Colonic mucosa (tissue), 4 donors: ENCODE data around the gene TCF4. TPM values are rescaled to one million over a fixed set of nuclear protein-coding genes. Genes with fewer than 3 reads are reported as not detected.

Experiments
- DNase-seq: peaks from one replicate; pipeline ENCODE4 v3.0.0-alpha.2; 2020
- H3K27ac ChIP-seq: fragments of 200-600 bp; one replicate; pipeline ENCODE4 v1.8.0; 2021
- H3K27me3 ChIP-seq: fragments of 200-600 bp; one replicate; pipeline ENCODE4 v1.8.0; 2021
- H3K36me3 ChIP-seq: fragments of 200-600 bp; one replicate; pipeline ENCODE4 v1.8.0; 2021
- H3K4me1 ChIP-seq: fragments of 200-600 bp; one replicate; pipeline ENCODE4 v1.8.0; 2021; ENCODE audit warnings: mild to moderate bottlenecking
- H3K4me3 ChIP-seq: fragments of 200-600 bp; one replicate; pipeline ENCODE4 v1.8.0; 2021
- H3K9ac ChIP-seq, 2 donors: one replicate each; pipeline ENCODE4 v1.7.0; 2013; ENCODE audit warnings: control low read depth in 2 of 2, low read depth in 2 of 2, low read length in 2 of 2
- H3K9me3 ChIP-seq: fragments of 200-600 bp; one replicate; pipeline ENCODE4 v1.8.0; 2021
- intact Hi-C: fragments of 100-400 bp; cut with DNase I; formaldehyde crosslinking; loops from one replicate; pipeline ENCODE4 v1.14.1; 2022
- total RNA-seq, 2 donors: library from RNA; stranded (reverse); fragmentation: NEBNext Ultra II Directional in 1 of 2; extraction: Animal tissue kit (Norgen Biotek cat#: 25700) in 1 of 2; gene quantifications; one replicate each; pipeline ENCODE4 v1.2.1, GENCODE V29; 2021
- TF ChIP-seq, protein P1 (sequence below): fragments of 200-600 bp; IDR thresholded peaks from one replicate; pipeline ENCODE4 v1.8.0; 2022; ENCODE audit warnings: antibody characterized with exemption, mild to moderate bottlenecking
- donor health status: healthy.
- donor health status: DM: no; HTN: no; CAD: no.
- donor health status: DM: no; HTN: no; CAD: no.

TCF4 gene
- total RNA-seq, 2 donors from 2014 or later, result 9.8 to 29.0 TPM

GRCh38 chr18:55453186-55453585 is 134.8 kb downstream of the TCF4 start:
- Histone ChIP-seq H3K27me3 (no peaks in the 10 kb centered on the region), H3K36me3 (no peaks in the 10 kb centered on the region), H3K9me3 (no peaks in the 10 kb centered on the region), H3K4me3 (no peak overlapping the region), H3K9ac (no peak overlapping the region), H3K4me1 (no peaks in the 10 kb centered on the region), H3K27ac (no peak overlapping the region)
- TF ChIP-seq, protein P1, sequence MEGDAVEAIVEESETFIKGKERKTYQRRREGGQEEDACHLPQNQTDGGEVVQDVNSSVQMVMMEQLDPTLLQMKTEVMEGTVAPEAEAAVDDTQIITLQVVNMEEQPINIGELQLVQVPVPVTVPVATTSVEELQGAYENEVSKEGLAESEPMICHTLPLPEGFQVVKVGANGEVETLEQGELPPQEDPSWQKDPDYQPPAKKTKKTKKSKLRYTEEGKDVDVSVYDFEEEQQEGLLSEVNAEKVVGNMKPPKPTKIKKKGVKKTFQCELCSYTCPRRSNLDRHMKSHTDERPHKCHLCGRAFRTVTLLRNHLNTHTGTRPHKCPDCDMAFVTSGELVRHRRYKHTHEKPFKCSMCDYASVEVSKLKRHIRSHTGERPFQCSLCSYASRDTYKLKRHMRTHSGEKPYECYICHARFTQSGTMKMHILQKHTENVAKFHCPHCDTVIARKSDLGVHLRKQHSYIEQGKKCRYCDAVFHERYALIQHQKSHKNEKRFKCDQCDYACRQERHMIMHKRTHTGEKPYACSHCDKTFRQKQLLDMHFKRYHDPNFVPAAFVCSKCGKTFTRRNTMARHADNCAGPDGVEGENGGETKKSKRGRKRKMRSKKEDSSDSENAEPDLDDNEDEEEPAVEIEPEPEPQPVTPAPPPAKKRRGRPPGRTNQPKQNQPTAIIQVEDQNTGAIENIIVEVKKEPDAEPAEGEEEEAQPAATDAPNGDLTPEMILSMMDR, result no peak
- no peak for DNase-seq
- intact Hi-C loops, result no loop called here

DNA sequence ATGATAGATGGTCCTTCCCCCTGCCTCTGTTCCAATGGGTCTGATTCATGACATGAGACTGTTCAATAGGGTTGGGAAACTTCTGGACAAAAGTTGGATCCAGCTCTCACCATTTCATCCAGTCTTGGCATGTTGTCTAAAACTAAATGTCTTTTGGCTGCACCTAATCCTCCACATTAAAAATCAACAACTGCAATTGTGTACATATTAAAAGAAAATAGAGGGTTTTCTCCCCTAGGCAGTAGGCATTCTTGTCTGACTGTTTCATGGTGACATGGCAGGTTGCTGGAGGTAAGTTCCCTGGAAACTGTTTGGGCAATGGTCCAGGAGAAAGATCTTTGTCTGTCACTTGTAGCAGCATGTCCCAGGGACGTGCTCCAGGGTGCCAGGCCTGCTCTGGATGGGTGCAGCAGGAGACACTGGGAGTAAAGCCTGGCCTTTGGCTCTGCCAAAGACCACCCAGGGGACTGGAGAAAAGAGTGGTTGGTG is 135.8 kb downstream of the TCF4 start:
- Histone ChIP-seq H3K36me3 (no peaks in the 10 kb centered on the region), H3K9me3 (no peaks in the 10 kb centered on the region), H3K27ac (no peak overlapping the region), H3K27me3 (no peaks in the 10 kb centered on the region), H3K4me1 (no peaks in the 10 kb centered on the region), H3K4me3 (no peak overlapping the region), H3K9ac (no peak overlapping the region)
- DNase-seq, result no peak
- intact Hi-C loops, result no loop called here
- TF ChIP-seq, protein P1, result no peak

DNA sequence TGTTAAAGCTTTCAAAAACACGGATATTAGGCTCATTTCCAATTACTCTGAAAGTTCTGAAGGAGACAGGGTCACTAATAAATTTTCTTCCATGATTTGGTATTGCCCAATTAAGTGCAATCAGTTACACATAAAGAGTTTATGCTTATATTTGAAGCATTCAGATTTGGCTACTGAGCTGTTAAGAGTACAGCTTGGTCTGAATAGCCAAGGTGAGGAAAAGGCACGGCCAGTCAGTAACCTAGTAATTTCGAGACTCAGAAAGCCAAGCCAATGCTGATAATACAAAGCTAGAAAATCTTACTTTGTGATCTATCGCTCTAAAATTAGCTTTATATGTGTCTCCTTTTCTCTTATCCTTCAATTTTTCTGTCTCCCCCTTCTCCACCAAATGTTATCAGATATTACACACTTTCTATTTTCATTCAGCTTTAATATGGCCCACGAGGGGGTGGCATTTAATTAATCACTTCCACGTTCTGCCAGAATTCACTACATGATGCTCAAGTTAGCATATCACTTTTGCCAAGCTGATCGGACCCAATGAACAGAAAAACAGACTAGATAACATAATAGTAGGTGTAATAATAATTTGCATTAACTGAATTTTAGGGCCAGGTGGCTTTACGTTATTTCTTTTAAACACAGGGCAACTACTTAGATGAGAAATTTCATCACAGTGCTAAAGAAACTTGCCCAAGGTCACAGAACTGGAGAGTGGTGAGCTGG is 138.4 kb downstream of the TCF4 start:
- TF ChIP-seq, protein P1, result no peak
- H3K27me3 ChIP-seq, result no peaks in the 10 kb centered on the region
- H3K27ac ChIP-seq, result no peak overlapping the region
- intact Hi-C loops, result no loop called here
- H3K9me3 ChIP-seq, result no peaks in the 10 kb centered on the region
- no peak overlapping the region for H3K4me3 ChIP-seq
- no peak for DNase-seq
- H3K4me1 ChIP-seq, result no peaks in the 10 kb centered on the region
- H3K36me3 ChIP-seq, result no peaks in the 10 kb centered on the region
- H3K9ac ChIP-seq, result no peak overlapping the region

DNA sequence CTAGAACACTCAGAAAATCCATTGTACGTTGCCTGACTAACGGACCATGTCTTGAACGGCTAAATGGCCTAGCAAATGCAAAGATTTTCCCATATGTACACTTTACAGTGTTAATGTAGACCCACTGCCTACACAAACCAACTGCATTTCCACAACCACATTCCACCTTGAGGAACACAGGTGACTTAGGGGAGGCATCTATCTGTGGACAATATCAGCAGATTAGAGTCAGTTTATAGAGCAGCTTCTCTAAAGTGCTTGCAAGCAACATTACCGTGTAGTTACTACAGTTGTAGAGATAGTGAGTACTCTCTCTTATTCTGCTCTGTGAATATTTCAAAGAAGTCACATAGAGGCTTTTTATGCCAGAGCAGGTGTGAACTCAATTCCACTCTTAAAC is 139.6 kb downstream of the TCF4 start:
- intact Hi-C loops, result no loop called here
- H3K4me3 ChIP-seq, result no peak overlapping the region
- no peaks in the 10 kb centered on the region for H3K27me3 ChIP-seq
- H3K4me1 ChIP-seq, result no peaks in the 10 kb centered on the region
- no peaks in the 10 kb centered on the region for H3K9me3 ChIP-seq
- no peak for DNase-seq
- TF ChIP-seq, protein P1, result no peak
- no peaks in the 10 kb centered on the region for H3K36me3 ChIP-seq
- no peak overlapping the region for H3K9ac ChIP-seq
- H3K27ac ChIP-seq, result no peak overlapping the region

DNA sequence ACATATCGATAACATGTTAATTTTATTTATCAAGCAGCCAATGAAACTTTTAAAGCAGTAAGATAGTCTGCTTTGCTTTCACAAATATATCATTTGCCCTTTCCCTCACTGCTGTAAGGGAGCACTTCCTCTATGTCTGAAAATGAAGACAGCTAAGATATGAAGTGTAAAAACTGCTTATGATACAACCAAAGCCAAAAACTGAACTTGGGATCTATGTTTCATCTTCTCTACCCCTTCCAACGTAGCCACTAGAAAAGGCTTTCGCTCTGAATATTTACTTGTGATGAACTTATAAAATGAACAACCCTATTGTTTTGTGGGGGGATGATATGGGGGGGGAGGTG is 140.3 kb downstream of the TCF4 start:
- DNase-seq, result no peak

More for the DNA sequence above, 140.3 kb downstream of the TCF4 start:
- TF ChIP-seq, protein P1, result no peak
- Histone ChIP-seq H3K27ac (no peak overlapping the region), H3K27me3 (no peaks in the 10 kb centered on the region), H3K4me1 (no peaks in the 10 kb centered on the region), H3K4me3 (no peak overlapping the region), H3K9ac (no peak overlapping the region), H3K9me3 (no peaks in the 10 kb centered on the region), H3K36me3 (no peaks in the 10 kb centered on the region)
- intact Hi-C loops, result no loop called here
